Stimulated activated naive CD8-positive, alpha-beta T cell treated with anti-CD3 and anti-CD28 coated beads, Interleukin-15, Interleukin-2, amounts not matched to agents 100 ng/mL and 50 ng/mL, for 24 hours (primary cell): ENCODE data around the gene SLC66A2.

Experiments
- H3K27ac Mint-ChIP-seq: one replicate; pipeline ENCODE4 v1.8.0; 2021; ENCODE audit warnings: mild to moderate bottlenecking, mixed read lengths
- H3K27me3 Mint-ChIP-seq: one replicate; pipeline ENCODE4 v1.8.0; 2021; ENCODE audit warnings: mixed read lengths
- H3K36me3 Mint-ChIP-seq: one replicate; pipeline ENCODE4 v1.8.0; 2021; ENCODE audit warnings: low read depth, mixed read lengths
- H3K4me1 Mint-ChIP-seq: one replicate; pipeline ENCODE4 v1.8.0; 2021; ENCODE audit warnings: low read depth, mixed read lengths
- H3K4me3 Mint-ChIP-seq: one replicate; pipeline ENCODE4 v1.8.0; 2021; ENCODE audit warnings: mild to moderate bottlenecking, mixed read lengths
- H3K9me3 Mint-ChIP-seq: one replicate; pipeline ENCODE4 v1.8.0; 2021; ENCODE audit warnings: mixed read lengths

The SLC66A2 gene

DNA sequence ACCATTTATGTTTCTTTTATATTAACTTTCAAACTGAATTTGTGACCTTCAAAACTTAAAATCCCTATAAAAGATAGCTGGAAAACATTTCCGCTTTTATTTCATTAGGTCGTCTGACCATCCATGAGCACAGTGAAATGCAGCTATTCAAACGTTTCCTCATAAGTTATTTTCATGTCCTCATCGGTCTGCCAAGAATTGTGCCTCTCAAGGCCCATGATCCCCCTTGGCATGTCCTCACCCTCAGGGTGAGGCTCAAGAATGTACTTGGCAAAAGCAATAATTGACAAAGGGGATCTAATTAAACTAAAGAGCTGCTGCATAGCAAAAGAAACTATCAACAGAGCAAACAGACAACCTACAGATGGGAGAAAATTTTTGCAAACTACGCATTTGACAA lies 12.4 kb downstream of the SLC66A2 start:
- peaks cover 72% of the 10 kb centered on the region for H3K36me3 Mint-ChIP-seq
- peaks cover 8% of the 10 kb centered on the region for H3K9me3 Mint-ChIP-seq
- peaks cover 12% of the 10 kb centered on the region for H3K4me1 Mint-ChIP-seq
- H3K27ac Mint-ChIP-seq, result no peak overlapping the region
- no peaks in the 10 kb centered on the region for H3K27me3 Mint-ChIP-seq
- H3K4me3 Mint-ChIP-seq, result no peak overlapping the region

DNA sequence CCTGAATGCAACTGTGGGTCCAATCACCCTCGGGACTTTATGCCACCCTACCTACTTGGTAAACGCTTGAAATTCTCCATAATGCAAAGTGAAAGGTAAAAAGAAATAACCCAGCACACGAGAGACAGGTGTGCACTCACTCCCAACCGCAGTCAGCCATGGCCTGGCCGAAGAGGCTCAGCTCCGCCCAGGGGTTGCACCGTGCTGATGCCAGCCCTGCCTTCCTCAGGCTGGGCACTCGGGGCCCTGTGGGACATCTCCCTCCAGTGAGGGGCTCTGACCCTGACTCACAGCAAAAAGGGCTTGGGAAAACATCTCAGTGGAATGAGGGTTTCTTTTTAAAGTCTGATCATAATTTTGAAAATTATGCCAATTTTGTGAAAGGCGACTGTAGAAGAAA lies 13.3 kb downstream of the SLC66A2 start:
- Mint-ChIP-seq H3K4me3 (no peak overlapping the region), H3K36me3 (peaks cover 81% of the 10 kb centered on the region), H3K27ac (no peak overlapping the region), H3K9me3 (peaks cover 17% of the 10 kb centered on the region), H3K4me1 (peaks cover 10% of the 10 kb centered on the region), H3K27me3 (no peaks in the 10 kb centered on the region)

DNA sequence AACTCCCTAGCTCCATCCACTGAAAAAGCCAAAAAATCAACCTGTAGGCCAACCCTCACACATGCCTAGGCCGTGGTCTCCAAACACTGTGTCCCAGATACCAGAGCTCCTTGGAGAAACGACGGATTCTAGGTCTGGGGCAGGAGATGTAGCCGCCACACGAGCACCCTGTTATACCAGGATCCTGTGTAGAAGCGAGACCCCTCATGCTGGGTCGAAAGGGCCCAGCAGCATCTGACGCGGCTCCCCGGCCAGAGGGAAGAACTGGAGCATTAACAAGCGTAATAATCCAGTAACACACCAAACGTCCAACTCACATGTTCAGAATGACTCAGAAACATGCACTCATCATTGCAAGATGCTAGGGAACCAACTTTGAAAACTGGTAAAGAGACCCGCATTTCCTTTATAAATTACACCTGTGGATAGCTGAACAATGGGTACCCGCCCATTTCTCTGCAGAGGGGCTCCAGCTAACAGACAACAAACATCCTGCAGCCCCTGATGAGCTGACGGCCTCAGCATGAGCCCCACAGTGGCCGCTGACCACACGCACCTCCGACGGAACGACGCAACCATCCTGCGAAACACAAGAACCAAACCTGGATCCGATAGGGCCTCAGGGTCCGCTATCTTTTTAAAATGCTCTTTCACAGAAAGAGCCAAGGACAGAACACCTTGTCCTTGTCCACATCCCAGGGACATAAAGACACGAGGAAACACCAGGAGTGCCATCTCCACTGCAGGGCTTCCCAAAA lies 14.2 kb downstream of the SLC66A2 start:
- H3K36me3 Mint-ChIP-seq, result peaks cover 86% of the 10 kb centered on the region
- H3K27ac Mint-ChIP-seq, result no peak overlapping the region
- H3K4me3 Mint-ChIP-seq, result no peak overlapping the region
- H3K4me1 Mint-ChIP-seq, result peaks cover 4% of the 10 kb centered on the region
- no peaks in the 10 kb centered on the region for H3K27me3 Mint-ChIP-seq
- H3K9me3 Mint-ChIP-seq, result peaks cover 22% of the 10 kb centered on the region

DNA sequence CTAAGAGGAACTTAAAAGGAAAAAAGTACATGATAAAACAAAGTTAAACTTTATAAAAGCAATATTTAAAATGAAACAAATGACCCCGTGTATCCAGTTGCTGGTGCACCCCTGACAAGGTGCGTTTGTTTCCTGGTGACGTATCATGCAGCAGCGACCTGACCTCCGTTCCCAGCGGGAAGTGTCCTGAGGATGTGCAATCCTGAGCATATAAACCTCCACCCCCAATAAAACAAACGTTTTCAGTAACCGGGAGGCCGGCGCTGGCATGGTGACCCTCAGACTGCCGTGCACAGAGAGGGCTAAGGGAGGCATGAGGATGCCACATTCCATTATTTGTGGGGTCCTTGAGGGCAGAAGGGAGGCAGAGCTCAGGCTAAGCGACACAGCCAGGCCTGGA lies 14.8 kb downstream of the SLC66A2 start:
- peaks cover 85% of the 10 kb centered on the region for H3K36me3 Mint-ChIP-seq
- H3K9me3 Mint-ChIP-seq, result peaks cover 22% of the 10 kb centered on the region
- H3K4me3 Mint-ChIP-seq, result no peak overlapping the region
- H3K4me1 Mint-ChIP-seq, result peaks cover 4% of the 10 kb centered on the region
- no peak overlapping the region for H3K27ac Mint-ChIP-seq
- H3K27me3 Mint-ChIP-seq, result no peaks in the 10 kb centered on the region

DNA sequence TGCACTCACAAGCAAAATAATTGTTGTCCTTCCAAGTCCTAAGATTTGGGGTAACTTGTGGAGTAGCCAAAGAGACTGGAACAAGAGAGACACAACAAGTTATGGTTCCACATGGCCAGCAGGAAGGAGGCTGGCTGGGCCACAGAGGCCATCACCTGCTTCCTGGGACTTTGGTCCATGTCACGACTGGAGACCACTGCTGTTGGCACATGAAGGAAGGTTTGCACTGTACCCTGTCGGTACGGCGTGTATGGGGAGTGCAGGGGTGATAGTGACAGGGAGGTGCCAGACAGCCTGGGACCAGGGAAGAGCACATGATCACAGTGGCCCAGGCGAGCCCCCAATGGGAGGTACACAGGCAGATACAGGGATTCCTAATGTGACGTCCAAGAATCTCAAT lies 15.5 kb downstream of the SLC66A2 start:
- H3K9me3 Mint-ChIP-seq, result peaks cover 28% of the 10 kb centered on the region
- no peak overlapping the region for H3K4me3 Mint-ChIP-seq
- no peak overlapping the region for H3K27ac Mint-ChIP-seq
- H3K36me3 Mint-ChIP-seq, result peaks cover 92% of the 10 kb centered on the region
- H3K4me1 Mint-ChIP-seq, result peaks cover 4% of the 10 kb centered on the region
- no peaks in the 10 kb centered on the region for H3K27me3 Mint-ChIP-seq

DNA sequence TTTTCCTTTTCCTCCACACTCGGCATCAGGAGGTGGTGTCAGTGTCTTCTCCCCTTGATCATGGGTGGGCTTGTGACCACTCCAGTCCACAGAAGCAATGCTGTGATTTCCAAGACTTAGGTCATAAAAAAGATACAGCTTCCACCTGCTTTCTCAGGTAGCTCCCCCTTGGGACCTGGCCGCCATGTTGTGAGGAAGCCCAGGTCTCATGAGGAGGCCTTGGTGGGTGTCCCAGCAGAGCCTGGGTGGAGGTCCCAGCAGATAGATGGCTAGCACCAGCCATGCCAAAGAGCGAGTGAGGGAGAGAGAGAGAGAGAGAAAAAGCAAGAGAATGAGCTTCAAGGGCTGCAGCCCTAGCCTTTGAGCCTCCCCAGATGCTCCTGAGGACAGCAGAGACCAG lies 16.0 kb downstream of the SLC66A2 start:
- H3K36me3 Mint-ChIP-seq, result peaks cover 90% of the 10 kb centered on the region
- no peaks in the 10 kb centered on the region for H3K27me3 Mint-ChIP-seq
- peaks cover 4% of the 10 kb centered on the region for H3K4me1 Mint-ChIP-seq
- no peak overlapping the region for H3K4me3 Mint-ChIP-seq
- no peak overlapping the region for H3K27ac Mint-ChIP-seq
- peaks cover 28% of the 10 kb centered on the region for H3K9me3 Mint-ChIP-seq

DNA sequence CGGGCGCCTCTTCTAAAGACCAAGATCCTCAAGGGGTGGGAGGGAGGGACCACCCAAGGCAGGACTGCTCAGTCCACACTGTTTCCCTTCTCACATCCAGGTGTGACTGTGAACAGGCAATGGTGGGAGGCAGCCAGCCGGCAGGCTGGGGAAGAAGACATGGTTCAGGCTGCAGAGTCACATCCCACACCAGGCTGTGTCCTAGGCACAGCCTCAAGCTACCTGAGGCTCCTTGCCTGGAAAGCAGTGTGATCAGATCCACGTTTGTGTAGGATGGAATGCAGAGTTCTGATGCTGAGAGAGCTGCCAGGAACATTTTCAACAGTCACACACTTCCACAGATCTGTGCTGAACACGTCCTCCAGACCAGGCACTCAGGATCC lies 16.4 kb downstream of the SLC66A2 start:
- Mint-ChIP-seq H3K4me3 (no peak overlapping the region), H3K9me3 (peaks cover 29% of the 10 kb centered on the region), H3K36me3 (peaks cover 90% of the 10 kb centered on the region), H3K27me3 (no peaks in the 10 kb centered on the region), H3K4me1 (peaks cover 4% of the 10 kb centered on the region), H3K27ac (no peak overlapping the region)

DNA sequence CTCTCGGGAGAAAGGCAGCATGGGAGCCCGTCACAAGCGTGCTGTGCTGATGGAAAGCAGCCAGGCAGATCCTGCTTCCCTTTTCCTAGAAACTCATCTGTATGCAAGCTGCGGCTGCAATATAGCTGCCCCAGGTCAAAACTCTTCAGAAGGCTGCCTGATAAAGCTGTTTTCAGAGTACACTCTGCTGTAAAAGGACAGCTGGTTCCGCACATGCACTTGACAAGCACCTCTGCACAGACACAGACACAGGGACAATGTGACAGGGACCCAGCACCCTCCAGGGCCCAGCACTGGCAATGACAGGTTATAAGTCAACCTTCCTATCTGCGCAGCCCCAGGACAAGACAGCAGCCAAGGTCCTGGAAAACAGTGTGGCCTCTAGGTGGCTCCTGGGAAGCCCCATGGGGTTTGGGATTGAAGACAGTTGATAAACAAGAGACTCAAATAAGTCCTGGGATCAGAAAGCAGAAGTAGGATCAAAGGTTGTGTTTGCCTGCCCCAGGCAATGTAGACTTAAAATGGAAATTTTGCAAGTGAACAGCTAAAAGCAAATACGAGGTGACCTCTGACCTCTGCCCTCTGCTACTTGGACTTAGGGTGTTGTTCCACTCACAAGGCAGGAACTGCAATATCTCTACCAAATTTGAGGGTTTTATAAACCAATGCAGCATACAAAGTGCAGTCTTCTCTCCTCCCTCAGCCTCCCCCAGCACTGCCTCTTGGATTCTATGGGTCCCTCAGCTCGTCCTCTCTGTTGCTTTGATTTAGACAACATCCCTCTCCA lies 16.9 kb downstream of the SLC66A2 start:
- Mint-ChIP-seq H3K4me3 (no peak overlapping the region), H3K36me3 (peaks cover 90% of the 10 kb centered on the region), H3K4me1 (no peaks in the 10 kb centered on the region), H3K27me3 (no peaks in the 10 kb centered on the region), H3K9me3 (peaks cover 31% of the 10 kb centered on the region), H3K27ac (no peak overlapping the region)

DNA sequence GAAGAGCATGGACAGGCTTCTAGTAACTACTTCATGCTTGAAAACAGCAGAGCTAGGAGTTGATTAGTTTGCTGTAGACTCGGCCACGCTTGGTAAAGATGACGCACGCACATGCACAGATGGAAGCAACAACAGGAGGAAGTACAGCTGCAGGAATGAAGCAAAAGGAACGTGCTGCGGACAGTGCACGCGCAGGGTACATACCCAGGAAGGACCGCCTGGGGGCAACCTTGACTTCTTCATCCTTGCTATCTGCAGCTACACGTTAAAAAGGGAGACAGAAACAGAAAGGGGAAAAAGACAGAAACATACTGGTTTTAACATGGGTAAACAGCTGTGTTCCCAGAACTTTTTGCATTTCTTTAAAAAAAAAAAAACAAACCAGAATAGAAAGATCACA lies 17.7 kb downstream of the SLC66A2 start:
- H3K4me1 Mint-ChIP-seq, result no peaks in the 10 kb centered on the region
- peaks cover 36% of the 10 kb centered on the region for H3K9me3 Mint-ChIP-seq
- peaks cover 90% of the 10 kb centered on the region for H3K36me3 Mint-ChIP-seq
- no peak overlapping the region for H3K4me3 Mint-ChIP-seq
- H3K27ac Mint-ChIP-seq, result no peak overlapping the region
- no peaks in the 10 kb centered on the region for H3K27me3 Mint-ChIP-seq

DNA sequence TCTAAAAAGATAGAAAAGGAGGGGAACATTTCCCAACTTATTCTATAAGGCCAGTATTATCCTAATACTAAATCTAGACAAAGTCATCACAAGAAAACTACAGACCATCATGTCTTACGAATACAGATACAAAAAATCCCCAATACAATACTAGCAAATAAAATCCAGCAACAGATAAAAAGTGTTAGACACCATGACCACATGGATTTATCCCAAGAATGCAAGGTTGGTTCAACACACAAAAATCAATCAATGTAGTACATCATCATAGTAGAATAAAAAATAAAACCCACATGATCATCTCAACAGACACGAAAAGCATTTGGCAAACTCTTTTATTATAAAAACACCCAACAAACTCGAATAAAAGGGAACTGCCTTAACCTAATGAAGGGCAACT lies 18.5 kb downstream of the SLC66A2 start:
- peaks cover 92% of the 10 kb centered on the region for H3K36me3 Mint-ChIP-seq
- H3K9me3 Mint-ChIP-seq, result peaks cover 37% of the 10 kb centered on the region
- no peak overlapping the region for H3K4me3 Mint-ChIP-seq
- H3K4me1 Mint-ChIP-seq, result no peaks in the 10 kb centered on the region
- no peaks in the 10 kb centered on the region for H3K27me3 Mint-ChIP-seq
- H3K27ac Mint-ChIP-seq, result no peak overlapping the region

DNA sequence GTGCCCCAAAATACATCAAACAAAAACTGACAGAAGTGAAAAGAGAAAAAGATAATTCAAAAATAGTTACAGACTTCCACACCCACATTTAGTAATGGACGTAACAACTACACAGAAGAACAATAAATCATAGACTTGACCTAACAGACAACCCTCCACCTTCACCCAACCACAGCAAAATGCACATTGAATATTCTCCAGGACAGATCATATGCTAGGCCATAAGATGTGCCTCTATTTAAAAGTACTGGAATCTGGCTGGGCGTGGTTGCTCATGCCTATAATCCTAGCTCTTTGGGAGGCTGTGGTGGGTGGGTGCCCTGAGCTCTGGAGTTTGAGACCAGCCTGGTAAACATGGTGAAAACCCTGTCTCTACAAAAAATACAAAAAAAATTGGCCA lies 20.0 kb downstream of the SLC66A2 start:
- H3K36me3 Mint-ChIP-seq, result peaks cover 78% of the 10 kb centered on the region
- H3K4me3 Mint-ChIP-seq, result no peak overlapping the region
- peaks cover 37% of the 10 kb centered on the region for H3K9me3 Mint-ChIP-seq
- H3K4me1 Mint-ChIP-seq, result no peaks in the 10 kb centered on the region
- H3K27me3 Mint-ChIP-seq, result no peaks in the 10 kb centered on the region
- no peak overlapping the region for H3K27ac Mint-ChIP-seq

DNA sequence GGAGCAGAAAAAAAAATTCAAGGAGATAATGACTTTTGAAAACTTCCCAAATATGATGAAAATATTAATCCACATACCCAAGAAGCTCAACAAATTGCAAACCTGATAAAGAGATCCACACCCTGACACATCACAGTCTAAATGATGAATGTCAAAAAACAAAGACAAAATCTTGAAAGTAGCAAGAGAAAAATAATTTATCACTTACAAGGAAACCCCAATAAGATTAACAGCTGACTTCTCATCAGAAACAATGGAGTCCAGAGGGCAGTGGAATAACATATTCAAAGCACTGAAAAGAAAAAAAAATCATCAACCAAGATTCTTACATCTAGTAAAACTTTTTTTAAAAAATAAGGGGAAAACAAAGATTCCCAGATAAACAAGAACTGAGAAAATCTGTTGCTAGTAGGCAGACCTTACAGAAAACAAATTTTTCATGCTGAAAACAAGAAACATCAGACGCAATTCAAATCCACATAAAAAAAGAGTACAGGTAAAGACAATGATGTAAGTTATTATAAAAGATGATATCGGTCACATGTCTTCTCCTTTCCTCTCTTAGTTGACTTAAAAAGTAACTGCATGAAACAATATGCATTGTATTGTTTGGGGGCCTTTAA lies 21.3 kb downstream of the SLC66A2 start:
- H3K9me3 Mint-ChIP-seq, result peaks cover 37% of the 10 kb centered on the region
- no peak overlapping the region for H3K4me3 Mint-ChIP-seq
- H3K36me3 Mint-ChIP-seq, result peaks cover 71% of the 10 kb centered on the region

DNA sequence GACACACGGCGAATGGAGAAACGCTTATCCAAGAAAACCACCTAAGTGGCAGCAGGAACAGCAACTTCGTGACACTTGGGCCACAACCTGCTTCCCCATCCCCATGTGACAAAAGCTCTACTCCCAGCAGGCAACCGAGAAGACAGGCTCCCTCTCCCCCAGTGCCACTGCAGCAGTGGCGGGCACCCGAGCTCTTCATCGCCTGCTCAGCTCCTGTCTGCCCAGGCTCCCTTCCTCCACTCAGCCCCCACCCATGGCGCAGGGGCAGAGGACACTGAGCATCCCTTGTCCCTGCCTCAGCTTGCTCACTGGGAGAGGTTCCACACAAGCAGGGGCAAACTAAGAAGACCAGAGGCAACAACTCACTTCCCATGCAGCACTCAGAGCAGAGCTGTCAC lies 22.9 kb downstream of the SLC66A2 start:
- H3K9me3 Mint-ChIP-seq, result peaks cover 28% of the 10 kb centered on the region
- H3K4me1 Mint-ChIP-seq, result no peaks in the 10 kb centered on the region
- no peaks in the 10 kb centered on the region for H3K27me3 Mint-ChIP-seq
- H3K36me3 Mint-ChIP-seq, result peaks cover 63% of the 10 kb centered on the region
- no peak overlapping the region for H3K4me3 Mint-ChIP-seq
- H3K27ac Mint-ChIP-seq, result no peak overlapping the region

More for the DNA sequence above, 21.3 kb downstream of the SLC66A2 start:
- Mint-ChIP-seq H3K27ac (no peak overlapping the region), H3K27me3 (no peaks in the 10 kb centered on the region), H3K4me1 (no peaks in the 10 kb centered on the region)

DNA sequence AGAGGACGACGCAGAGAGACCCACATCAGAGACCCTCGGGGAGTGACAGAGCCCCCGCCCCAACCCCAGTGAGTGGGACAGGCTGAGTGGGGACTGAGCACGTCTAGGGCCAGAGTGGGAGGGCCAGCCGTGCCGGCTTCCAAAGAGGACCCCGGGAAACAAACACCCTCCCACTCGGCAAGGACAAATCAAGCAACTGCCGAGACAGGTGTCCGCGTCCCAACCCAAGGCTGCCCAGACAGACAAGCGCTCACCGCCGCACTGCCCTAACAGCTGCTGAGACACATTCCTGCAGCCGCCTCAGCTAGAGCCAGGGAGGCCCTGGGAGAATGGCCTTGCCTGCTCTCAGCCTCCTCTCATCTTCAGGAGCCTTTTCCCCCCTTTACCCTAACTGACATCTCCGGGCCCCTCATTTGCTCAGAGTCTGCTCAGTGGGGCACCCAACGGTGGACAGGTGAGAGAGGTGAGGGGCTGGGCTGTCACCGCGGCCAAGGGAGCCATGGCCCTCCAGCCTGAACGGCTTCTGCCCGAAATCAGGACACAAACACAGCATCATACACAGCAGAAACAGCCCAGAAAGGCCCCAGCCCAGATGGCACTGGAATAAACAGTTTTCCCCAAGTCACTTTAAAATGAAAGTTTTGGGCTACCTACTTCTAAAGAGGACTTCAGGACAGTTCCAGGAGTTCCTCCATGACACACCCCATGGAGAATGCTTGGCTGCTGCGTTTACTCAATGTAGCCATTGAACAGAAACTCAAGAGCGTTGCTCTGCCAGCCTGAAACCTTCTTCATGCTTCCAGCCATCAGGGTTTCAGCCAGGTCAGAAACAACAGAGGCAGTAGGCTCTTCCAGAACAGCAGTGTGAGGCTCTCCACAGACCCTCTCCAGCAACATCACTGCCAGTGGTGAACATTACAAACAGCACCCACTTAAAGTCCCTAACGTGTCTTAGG lies 23.6 kb downstream of the SLC66A2 start:
- no peaks in the 10 kb centered on the region for H3K4me1 Mint-ChIP-seq
- peaks cover 21% of the 10 kb centered on the region for H3K9me3 Mint-ChIP-seq
- H3K27ac Mint-ChIP-seq, result no peak overlapping the region
- H3K27me3 Mint-ChIP-seq, result no peaks in the 10 kb centered on the region
- no peak overlapping the region for H3K4me3 Mint-ChIP-seq
- H3K36me3 Mint-ChIP-seq, result peaks cover 60% of the 10 kb centered on the region
